ENCODE measurements around the gene IPPK. TPM values are rescaled to one million over a fixed set of nuclear protein-coding genes. Genes with fewer than 3 reads are reported as not detected.

Gene IPPK
- total and polyA plus RNA-seq, 2 of the 8 experiments (the other 6 are each of a cell fraction or from before 2014, with no cell fraction given): 10.5 to 13.6 TPM

DNA sequence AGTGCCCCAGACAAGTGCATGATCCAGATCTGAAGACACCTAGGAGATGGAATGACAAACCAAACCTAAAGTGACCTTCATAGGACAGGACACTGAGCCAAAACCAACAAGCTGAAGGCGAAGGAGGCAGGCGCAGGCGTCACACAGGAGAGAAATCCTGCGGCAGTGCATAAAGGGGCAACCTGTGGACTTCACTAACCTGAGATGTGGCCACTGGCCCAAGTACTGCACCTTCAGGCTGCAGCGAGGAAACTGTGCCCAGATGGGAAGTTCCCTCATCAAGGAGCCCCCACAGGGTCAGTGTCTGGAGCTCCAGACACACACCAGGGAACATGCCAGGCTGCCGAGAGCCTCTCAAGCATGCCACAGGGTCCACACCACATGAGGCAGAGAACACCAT is 3.7 kb downstream of the IPPK start:
- H3K36me3 ChIP-seq (ENCODE audit: control insufficient read depth in 2 of 4, insufficient read depth in 4 of 4, low read length in 3 of 4): no peaks in the 10 kb centered on the region; a peak in 1 of 8 replicates
- H2BK20ac ChIP-seq (ENCODE audit: low read length): no peak overlapping the region
- CTCF ChIA-PET (ENCODE audit: partially characterized antibody): interaction anchor here (1.5 kb wide), 2 partner anchors 8 to 125 kb away, joined by 4 to 8 read pairs; no protein-coding TSS in a partner anchor
- no peak overlapping the region for H3K23ac ChIP-seq (ENCODE audit: insufficient read length)
- peak overlapping the region; percentile 53; the same call in 1 of the 2 replicates for H4K8ac ChIP-seq (ENCODE audit: extremely low read depth, insufficient read depth, low read length)
- H2BK120ac ChIP-seq (replicated peaks; ENCODE audit: low read depth, low read length): no peak overlapping the region
- H3K27me3 ChIP-seq (replicated peaks in 1 of 4; ENCODE audit: control insufficient read depth in 3 of 4, extremely low read depth in 1 of 4, insufficient read depth in 3 of 4, low read length in 3 of 4): no peaks in the 10 kb centered on the region
- no peak overlapping the region for H4K5ac ChIP-seq (ENCODE audit: insufficient read length, low read depth, low read length)
- peaks cover 32% of the 10 kb centered on the region for H3K79me1 ChIP-seq (ENCODE audit: low read depth, low read length)
- H2BK5ac ChIP-seq (ENCODE audit: low read depth, low read length): no peak overlapping the region
- H3K9me3 ChIP-seq (ENCODE audit: insufficient read depth in 2 of 2, low read depth in 1 of 2, low read length in 1 of 2): no peaks in the 10 kb centered on the region
- no peak overlapping the region for H4K91ac ChIP-seq (replicated peaks; ENCODE audit: insufficient read length, low read length)
- no peak overlapping the region for H2AK5ac ChIP-seq (ENCODE audit: low read depth, low read length)
- no peak overlapping the region for H3K4me3 ChIP-seq (ENCODE audit: extremely low read depth in 1 of 4, insufficient read depth in 2 of 4, low read depth in 3 of 4, low read length in 4 of 4)
- POLR2A ChIA-PET (ENCODE audit: partially characterized antibody): no interaction called here
- peaks cover 8 to 25% of the 10 kb centered on the region in 2 experiments for H4K20me1 ChIP-seq (replicated peaks in 1 of 2; ENCODE audit: control insufficient read depth in 1 of 2, insufficient read depth in 2 of 2, low read length in 2 of 2)
- H3K14ac ChIP-seq (ENCODE audit: insufficient read length): no peak overlapping the region
- H3K4me1 ChIP-seq (replicated peaks in 1 of 4; ENCODE audit: control insufficient read depth in 3 of 4, insufficient read depth in 4 of 4, low read length in 3 of 4): peaks cover 0 to 12% (median 7%) of the 10 kb centered on the region in 4 experiments; a peak in 5 of 7 replicates
- no peak overlapping the region for H3K9ac ChIP-seq (replicated peaks in 1 of 4; ENCODE audit: extremely low read depth in 1 of 4, low read depth in 3 of 4, low read length in 3 of 4)
- no peak overlapping the region for H2AFZ ChIP-seq (ENCODE audit: low read length)
- FAIRE-seq (no peak), DNase-seq (ENCODE audit: low read depth in 1 of 2, low spot score in 2 of 2) (no peak)
- no peak overlapping the region for H3K27ac ChIP-seq (ENCODE audit: low read depth, low read length)
- no peak overlapping the region for H3K4me2 ChIP-seq (ENCODE audit: insufficient read depth in 1 of 2, low read depth in 2 of 2, low read length in 2 of 2)
- H3K79me2 ChIP-seq (ENCODE audit: control insufficient read depth in 1 of 2, insufficient read depth in 2 of 2, low read length in 2 of 2): peaks cover 0 to 79% of the 10 kb centered on the region in 2 experiments; a peak in 3 of 4 replicates
- no peak overlapping the region for H2BK12ac ChIP-seq (ENCODE audit: low read depth, low read length)
- peaks cover 10% of the 10 kb centered on the region for H3K23me2 ChIP-seq (ENCODE audit: low read depth, low read length)
- 95% methylated on average over 6 of the region's 6 CpGs; no CpG with 5 or more reads in 1 of the 2 experiments for WGBS, 2 experiments (ENCODE audit: extremely low coverage in 1 of 2, insufficient coverage in 1 of 2, insufficient read length in 1 of 2, insufficient replicate concordance in 2 of 2, low coverage in 1 of 2, low lambda C conversion rate in 2 of 2, missing lambda C conversion rate in 1 of 2)
- H2BK15ac ChIP-seq (ENCODE audit: low read length): no peak overlapping the region
- H3K56ac ChIP-seq (replicated peaks; ENCODE audit: insufficient read length, low read depth, low read length): no peak overlapping the region
- H3K4ac ChIP-seq (replicated peaks; ENCODE audit: insufficient read length, low read depth, low read length): no peak overlapping the region
- no peak overlapping the region for H3K18ac ChIP-seq (ENCODE audit: extremely low read depth, low read length)
- TF ChIP-seq CBX5 (IDR thresholded peaks at IDR 0.05; ENCODE audit: low read depth, low read length): no peak
- no peak for TF ChIP-seq SRF (IDR thresholded peaks at IDR 0.05; ENCODE audit: low read depth, low read length)
- TF ChIP-seq RXRA (IDR thresholded peaks at IDR 0.05; ENCODE audit: insufficient read depth, low read depth, low read length): no peak
- TF ChIP-seq SUZ12 (IDR thresholded peaks at IDR 0.05; ENCODE audit: low read length): no peak
- TF ChIP-seq SIN3A (conservative IDR thresholded peaks at IDR 0.05 in 1 of 2, IDR thresholded peaks at IDR 0.05 in 1 of 2; ENCODE audit: low read depth in 1 of 2, low read length in 2 of 2): no peak
- TF ChIP-seq EGR1 (IDR thresholded peaks at IDR 0.05; ENCODE audit: borderline replicate concordance, low read depth, low read length): no peak
- TF ChIP-seq JUN (IDR thresholded peaks at IDR 0.05; ENCODE audit: low read depth, low read length): no peak
- TF ChIP-seq KDM5A (IDR thresholded peaks at IDR 0.05; ENCODE audit: low read length): no peak
- no peak for TF ChIP-seq RBBP5 (IDR thresholded peaks at IDR 0.05; ENCODE audit: borderline replicate concordance, low read depth, low read length)
- TF ChIP-seq, protein P1, sequence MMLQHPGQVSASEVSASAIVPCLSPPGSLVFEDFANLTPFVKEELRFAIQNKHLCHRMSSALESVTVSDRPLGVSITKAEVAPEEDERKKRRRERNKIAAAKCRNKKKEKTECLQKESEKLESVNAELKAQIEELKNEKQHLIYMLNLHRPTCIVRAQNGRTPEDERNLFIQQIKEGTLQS (IDR thresholded peaks at IDR 0.05; ENCODE audit: insufficient read depth, low read depth, low read length): no peak
- no peak for TF ChIP-seq SAP30 (IDR thresholded peaks at IDR 0.05; ENCODE audit: insufficient read depth, insufficient replicate concordance, low read length)
- TF ChIP-seq CTBP2 (IDR thresholded peaks at IDR 0.05; ENCODE audit: borderline replicate concordance, insufficient read depth, insufficient read length, low read length): no peak
- no peak for TF ChIP-seq TAF1 (IDR thresholded peaks at IDR 0.05; ENCODE audit: low read depth, low read length)

All from H1 (cell line).